Dermis blood vessel endothelial cell (primary cell): Measurements from ENCODE around the gene SCRG1. TPM values are rescaled to one million over a fixed set of nuclear protein-coding genes. Genes with fewer than 3 reads are reported as not detected.

Experiments
- DNase-seq: peaks from one replicate; pipeline ENCODE4 v3.0.0; 2010
- total RNA-seq: library from RNA; depleted of rRNA; stranded (reverse); fragments of >200 nt; gene quantifications from 2 replicates; pipeline ENCODE4 v1.2.3, GENCODE V29; 2014

SCRG1 gene
- total RNA-seq, 1 donor from 2014 or later = under 0.01 TPM

- DNase-seq = peak; percentile 34
Measured at GRCh38 chr4:173360587-173361221, 38.2 kb downstream of the SCRG1 start.

DNA sequence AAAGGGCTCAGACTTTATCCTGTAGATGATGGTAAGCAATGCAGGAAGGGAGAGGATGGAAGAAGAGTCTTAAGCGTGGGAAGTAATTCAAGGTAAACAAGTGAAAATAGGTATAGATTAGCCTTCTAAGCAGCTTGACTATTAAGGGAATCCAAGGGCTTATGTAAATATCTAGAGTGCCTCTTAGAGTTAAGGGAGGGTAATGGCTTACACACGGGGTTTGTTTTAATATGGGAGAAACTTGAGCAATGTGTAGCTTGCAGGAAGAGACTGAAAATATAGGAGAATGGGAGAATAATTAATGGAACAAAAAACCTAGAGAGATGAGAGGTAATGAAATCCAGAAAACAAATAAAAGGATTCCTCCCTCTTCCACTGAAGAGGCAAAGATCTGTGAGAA lies 41.0 kb downstream of the SCRG1 start:
- no peak for DNase-seq

- DNase-seq = no peak
Measured at GRCh38 chr4:173347467-173347866, 51.4 kb downstream of the SCRG1 start.

DNA sequence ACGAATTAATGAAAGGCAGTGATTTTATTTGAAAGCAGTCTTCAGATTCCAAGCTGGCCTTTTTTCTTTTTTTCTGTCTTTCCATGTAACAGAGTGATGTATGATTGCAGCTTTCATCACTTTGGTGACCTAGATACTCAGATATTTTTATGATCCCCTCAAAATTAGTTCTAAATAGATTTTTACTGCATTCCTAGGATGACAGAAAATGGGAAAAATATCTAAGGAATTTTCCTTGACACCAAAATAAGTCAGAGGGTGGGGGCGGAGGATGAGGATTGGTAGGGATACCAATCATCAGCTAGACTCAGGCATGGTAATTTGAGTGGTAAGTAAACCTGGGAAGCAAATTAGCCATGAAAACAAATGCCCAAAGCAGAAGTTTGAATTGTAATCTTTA lies 52.8 kb downstream of the SCRG1 start:
- DNase-seq = no peak

DNA sequence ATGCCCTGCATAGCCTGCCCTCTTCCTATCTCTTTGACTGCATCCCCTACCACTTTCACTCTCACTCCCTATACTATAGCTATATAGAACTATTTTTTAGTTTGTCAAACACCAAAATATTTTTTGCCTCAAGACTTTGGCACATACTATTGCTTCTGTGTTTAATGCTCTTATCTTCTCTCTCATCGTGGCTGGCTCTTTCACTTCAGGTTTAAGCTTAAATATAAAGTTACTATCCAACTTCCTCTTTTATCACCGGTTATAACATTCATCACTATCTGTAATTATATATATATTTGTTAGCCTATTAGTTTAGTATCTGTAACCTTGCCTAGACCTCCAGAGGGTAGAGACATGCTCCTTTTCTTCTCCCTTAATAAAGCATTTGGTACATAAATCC lies 53.3 kb downstream of the SCRG1 start:
- DNase-seq = no peak

GRCh38 chr4:173343832-173344397 lies 55.0 kb downstream of the SCRG1 start:
- DNase-seq = peak; percentile 43

GRCh38 chr4:173337463-173337862 lies 61.5 kb downstream of the SCRG1 start:
- no peak for DNase-seq

- peak; percentile 68 for DNase-seq
Measured at GRCh38 chr4:173334891-173335752, 63.8 kb downstream of the SCRG1 start.

Other genes with a start within 250 kb of the SCRG1 start
- gene GALNT7, start 230.3 kb downstream of the SCRG1 start, total RNA-seq = 29.3 and 53.8 TPM in 2 replicates
- 90.9 and 215 TPM in 2 replicates for gene HMGB2, start 64.8 kb downstream of the SCRG1 start, total RNA-seq
- gene SAP30, start 28.2 kb downstream of the SCRG1 start, total RNA-seq = 27.7 and 35.7 TPM in 2 replicates
- gene HAND2, start 131.1 kb upstream of the SCRG1 start, total RNA-seq = not detected in 2 replicates